NB4 (cell line): ENCODE measurements around the gene TSKU.
A peak's percentile ranks its signal among the peaks of the same experiment; 100 is the strongest.

ENCODE experiments used
- DNase-seq: peaks from one replicate; pipeline ENCODE4 v3.0.0; 2010; ENCODE audit warnings: low read depth
- H3K4me3 ChIP-seq: one replicate; pipeline ENCODE4 v1.5.1; 2011; ENCODE audit warnings: mild to moderate bottlenecking, low read depth, low read length, moderate library complexity
- MYC ChIP-seq: IDR thresholded peaks from 2 replicates; pipeline ENCODE4 v1.6.1; 2011; ENCODE audit warnings: low read depth, low read length
- POLR2A ChIP-seq: IDR thresholded peaks from 2 replicates; pipeline ENCODE4 v1.6.1; 2011; ENCODE audit warnings: mild to moderate bottlenecking; ENCODE audit not compliant: insufficient read length; ENCODE audit errors: extremely low read depth
- TF ChIP-seq, protein P1 (sequence below): IDR thresholded peaks from one replicate; pipeline ENCODE4 v1.5.1; 2012; ENCODE audit warnings: low read depth, low read length
- TF ChIP-seq, protein P2 (sequence below): IDR thresholded peaks from 2 replicates; pipeline ENCODE4 v1.6.1; 2011; ENCODE audit warnings: low read depth, low read length

TSKU gene

DNA sequence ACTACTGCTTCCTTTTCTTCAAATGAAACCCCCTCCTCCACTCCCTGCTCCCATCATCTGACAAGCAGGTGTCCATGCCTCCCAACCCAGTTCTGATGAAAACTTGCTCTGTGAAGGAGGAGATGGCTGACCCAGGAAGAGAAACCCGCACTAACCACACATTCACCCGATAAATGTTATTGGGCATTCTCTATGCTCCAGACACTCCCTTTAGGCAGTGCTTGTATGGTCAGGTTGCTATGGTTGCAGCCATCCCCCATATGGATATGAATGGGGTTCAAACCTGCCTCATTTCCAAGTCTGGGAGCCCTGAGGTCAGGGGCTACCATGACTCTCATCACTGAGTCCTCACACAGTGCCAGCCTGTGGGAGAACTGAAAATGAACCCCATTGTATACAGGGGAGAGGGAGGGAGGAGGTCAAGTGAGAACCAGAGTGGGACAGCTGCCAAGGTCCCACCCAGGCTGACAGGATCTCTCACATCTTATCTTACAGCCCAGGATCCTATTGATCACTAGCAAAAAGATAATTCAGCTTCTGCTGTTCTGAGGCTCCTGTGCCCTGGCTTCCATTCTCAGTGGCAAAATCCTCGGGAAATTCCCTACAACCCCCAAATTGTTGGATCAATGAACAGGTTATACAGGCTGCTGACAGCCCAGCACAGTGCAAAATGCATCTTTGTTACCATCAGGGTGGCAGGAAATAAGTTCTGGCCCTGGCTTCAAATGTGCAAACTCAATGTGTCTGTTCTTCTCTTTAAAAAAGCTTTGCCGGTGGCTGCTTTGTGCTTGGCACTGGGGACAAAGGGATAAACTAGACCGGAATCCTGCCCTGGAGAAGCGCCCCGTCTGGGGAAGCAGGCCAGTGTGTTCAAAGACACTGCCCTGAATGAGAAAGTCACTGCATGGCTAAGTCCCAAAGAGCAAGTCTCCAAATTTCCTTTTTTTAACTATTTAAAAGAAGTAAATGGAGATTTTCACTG lies 54.8 kb downstream of the TSKU start:
- TF ChIP-seq POLR2A = no peak
- TF ChIP-seq, protein P1, sequence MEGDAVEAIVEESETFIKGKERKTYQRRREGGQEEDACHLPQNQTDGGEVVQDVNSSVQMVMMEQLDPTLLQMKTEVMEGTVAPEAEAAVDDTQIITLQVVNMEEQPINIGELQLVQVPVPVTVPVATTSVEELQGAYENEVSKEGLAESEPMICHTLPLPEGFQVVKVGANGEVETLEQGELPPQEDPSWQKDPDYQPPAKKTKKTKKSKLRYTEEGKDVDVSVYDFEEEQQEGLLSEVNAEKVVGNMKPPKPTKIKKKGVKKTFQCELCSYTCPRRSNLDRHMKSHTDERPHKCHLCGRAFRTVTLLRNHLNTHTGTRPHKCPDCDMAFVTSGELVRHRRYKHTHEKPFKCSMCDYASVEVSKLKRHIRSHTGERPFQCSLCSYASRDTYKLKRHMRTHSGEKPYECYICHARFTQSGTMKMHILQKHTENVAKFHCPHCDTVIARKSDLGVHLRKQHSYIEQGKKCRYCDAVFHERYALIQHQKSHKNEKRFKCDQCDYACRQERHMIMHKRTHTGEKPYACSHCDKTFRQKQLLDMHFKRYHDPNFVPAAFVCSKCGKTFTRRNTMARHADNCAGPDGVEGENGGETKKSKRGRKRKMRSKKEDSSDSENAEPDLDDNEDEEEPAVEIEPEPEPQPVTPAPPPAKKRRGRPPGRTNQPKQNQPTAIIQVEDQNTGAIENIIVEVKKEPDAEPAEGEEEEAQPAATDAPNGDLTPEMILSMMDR = no peak
- TF ChIP-seq, protein P2, sequence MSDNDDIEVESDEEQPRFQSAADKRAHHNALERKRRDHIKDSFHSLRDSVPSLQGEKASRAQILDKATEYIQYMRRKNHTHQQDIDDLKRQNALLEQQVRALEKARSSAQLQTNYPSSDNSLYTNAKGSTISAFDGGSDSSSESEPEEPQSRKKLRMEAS = no peak
- TF ChIP-seq MYC = no peak
- no peak overlapping the region for H3K4me3 ChIP-seq
- no peak for DNase-seq

DNA sequence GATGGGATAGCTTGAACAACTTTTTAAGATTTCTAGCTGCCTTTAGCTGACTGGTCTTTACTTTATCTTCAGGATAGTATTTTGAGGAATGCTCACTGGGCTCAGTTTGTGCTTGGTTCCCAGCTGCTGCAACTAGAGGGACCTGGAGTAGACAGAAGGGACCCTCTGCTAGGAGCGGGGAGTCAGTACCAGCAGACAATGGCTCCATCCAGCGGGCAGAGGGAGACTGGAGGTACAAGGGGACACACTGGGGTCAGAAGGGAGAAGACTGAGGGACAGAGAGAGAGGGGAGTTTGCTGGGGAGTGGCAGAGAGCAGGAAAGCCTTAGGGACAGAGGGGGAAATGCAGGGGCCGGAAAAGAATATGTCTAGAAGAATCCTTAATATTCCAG lies 55.5 kb downstream of the TSKU start:
- DNase-seq = peak; percentile 22
- no peak for TF ChIP-seq MYC
- TF ChIP-seq, protein P1 = no peak
- H3K4me3 ChIP-seq = no peak overlapping the region

DNA sequence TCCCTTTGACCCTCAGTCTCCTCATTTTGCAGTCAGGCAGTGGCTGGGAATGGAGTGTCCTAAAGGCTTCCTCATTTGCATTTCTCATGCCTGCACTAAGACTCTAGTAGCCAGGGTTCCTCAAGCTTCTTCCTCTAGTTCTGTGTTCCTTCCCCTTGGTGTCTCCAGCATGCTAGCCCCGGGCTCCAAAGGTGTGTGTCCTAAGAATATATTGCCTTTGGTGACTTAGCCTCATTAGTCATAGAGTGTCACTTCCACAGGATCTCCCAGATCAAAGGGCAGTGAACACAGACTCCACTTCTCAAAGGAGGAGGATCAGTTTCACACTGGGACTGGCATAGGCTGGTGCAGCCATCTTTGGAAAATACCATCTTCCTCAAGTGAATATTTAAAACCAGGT lies 56.2 kb downstream of the TSKU start:
- peak; percentile 24 for DNase-seq
- TF ChIP-seq, protein P2 = no peak
- TF ChIP-seq, protein P1 = no peak
- TF ChIP-seq POLR2A (no peak), MYC (no peak)
- H3K4me3 ChIP-seq = no peak overlapping the region

DNA sequence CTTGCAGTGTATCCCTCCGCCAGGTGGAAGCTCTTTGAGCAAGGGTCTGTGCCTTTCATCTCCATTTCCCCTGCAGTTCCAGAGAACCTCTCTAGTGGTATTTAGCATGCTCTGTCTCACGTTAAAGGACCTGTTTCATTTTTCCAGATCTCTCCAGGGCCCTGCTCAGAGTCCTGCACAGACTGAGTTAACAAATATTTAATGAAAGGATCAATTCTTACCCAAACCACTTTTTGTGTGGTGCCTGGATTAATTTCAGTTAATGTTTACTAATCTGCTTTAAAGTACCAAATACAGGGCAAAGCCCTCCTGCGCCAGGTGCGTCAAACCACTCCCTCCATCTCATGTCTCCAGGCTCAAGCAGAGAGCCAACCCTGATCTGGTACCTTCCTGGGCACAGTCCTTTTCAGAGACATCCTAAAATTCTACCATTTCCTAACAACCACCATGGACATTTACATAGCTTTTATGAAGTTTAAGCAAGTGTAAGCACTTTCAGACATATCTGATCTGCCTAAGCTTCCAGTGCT lies 58.8 kb downstream of the TSKU start:
- no peak for DNase-seq
- TF ChIP-seq MYC (no peak), POLR2A (no peak)
- TF ChIP-seq, protein P1 = no peak
- TF ChIP-seq, protein P2 = no peak
- H3K4me3 ChIP-seq = no peak overlapping the region

DNA sequence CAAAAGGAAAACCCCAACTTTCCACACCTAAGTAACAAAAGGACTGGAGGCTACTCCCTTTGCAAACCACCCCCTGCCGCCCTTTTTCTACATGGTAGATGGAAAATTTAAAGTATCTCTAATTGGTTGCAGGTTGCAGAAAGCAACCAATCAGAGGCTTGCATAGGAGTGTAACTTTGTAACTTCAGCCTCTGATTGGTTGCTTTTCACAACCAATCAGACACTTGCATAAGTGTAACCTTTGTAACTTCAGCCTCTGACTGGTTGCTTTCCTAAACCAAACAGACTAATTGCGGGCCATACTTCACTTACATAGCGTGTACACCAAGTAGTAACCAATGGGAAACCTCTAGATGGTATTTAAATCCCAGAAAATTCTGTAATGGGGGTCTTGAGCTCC lies 60.8 kb downstream of the TSKU start:
- TF ChIP-seq, protein P2 = no peak
- TF ChIP-seq MYC (no peak), POLR2A (no peak)
- TF ChIP-seq, protein P1 = no peak
- no peak for DNase-seq
- H3K4me3 ChIP-seq = no peak overlapping the region
